Colon (tissue), 2 donors: ENCODE results near the gene PDZD2.
"Not testable (repeated sequence)": the region's sequence is repeated elsewhere in the genome, so short reads cannot be mapped to it uniquely, and the experiment has no call there.

ENCODE experiments used
- FAIRE-seq: peaks from 2 replicates; lab custom pipeline; 2012; peaks lifted over from hg19 to GRCh38; lab: Jason Lieb, UNC
- donor health status: control.
- donor health status: control.

PDZD2 gene

DNA sequence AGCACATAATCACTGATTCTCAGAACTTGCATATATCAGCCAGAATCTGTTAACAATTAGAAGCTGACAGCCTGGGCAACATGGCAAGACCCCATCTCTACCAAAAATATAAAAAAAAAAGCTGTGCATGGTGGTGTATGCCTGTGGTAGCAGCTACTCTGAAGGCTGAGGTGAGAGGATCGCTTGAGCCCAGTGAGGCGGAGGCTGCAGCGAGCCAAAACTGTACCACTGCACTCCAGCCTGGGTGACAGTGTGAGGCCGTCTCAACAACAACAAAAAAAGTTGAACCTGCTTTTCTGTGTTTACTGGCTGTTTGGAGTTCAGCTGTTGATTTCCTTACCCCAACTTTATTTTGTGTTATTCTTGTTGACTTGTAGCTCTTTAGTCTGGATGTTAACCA, 468.4 kb downstream of the PDZD2 start:
- FAIRE-seq: no peak

DNA sequence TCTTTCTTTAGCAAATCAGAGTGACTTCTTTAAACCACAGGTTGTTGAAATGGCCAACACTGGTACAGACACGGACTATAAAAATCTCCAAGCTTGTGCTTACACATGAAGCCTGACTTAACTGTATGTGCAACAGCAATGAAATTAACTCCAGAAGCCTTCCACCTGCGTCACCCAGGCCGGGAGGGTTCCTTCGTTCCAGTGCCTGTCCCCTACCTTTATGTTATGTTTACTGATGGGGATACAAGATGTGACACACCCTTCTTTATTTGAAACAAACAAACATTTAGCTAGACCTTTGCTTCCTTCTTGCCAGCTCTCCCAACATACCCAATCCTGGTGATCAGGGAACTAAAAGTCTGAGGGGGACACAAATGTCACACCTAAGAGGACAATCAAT, 469.2 kb downstream of the PDZD2 start:
- no peak for FAIRE-seq

GRCh38 chr5:32109236-32109635, 470.3 kb downstream of the PDZD2 start:
- no peak for FAIRE-seq

DNA sequence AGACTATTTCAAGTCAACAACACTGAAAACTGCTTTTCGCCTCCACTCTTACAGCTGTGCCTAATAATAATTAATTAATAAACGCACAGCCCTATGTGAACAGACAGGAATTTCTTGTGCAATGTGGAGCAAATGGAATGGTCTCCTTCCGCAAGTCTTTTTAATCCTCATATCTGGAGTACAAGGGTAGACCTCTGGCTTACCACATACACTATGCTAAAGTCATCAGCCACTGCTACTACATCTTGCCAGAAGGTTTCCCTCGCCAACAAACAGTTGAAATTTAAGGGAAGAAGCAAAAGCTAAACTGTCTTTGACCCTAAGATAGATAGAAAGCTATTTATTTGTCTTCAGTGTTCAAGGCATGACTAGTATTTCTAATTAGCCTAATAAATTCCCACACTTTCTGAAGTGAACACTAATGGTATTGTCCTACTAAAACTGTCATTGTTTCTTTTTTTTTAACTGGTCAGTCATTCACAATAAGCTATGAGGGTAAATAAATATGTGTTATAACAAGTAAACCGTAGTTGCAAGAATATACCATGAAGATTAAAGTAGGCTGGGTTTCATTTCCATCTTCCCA, 471.3 kb downstream of the PDZD2 start:
- no peak for FAIRE-seq

DNA sequence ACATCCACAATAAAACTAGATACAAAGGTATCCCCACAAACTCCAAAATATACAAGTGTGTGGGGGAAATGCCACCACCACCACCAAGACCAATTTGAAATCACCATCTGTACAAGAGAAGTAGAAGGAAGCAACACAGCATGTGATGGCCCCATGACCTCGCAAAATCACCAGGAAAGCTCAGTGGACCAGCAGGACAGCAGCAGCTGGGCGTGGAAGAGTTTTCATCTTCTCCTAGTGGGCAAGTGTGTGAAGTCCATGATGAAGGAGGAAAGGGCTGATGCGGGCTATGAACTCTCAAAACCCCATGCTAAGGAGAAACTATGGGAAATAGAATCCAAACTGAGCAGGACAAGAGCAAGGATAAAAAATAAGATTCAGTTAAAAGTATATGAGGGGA, 477.1 kb downstream of the PDZD2 start:
- FAIRE-seq: no peak

DNA sequence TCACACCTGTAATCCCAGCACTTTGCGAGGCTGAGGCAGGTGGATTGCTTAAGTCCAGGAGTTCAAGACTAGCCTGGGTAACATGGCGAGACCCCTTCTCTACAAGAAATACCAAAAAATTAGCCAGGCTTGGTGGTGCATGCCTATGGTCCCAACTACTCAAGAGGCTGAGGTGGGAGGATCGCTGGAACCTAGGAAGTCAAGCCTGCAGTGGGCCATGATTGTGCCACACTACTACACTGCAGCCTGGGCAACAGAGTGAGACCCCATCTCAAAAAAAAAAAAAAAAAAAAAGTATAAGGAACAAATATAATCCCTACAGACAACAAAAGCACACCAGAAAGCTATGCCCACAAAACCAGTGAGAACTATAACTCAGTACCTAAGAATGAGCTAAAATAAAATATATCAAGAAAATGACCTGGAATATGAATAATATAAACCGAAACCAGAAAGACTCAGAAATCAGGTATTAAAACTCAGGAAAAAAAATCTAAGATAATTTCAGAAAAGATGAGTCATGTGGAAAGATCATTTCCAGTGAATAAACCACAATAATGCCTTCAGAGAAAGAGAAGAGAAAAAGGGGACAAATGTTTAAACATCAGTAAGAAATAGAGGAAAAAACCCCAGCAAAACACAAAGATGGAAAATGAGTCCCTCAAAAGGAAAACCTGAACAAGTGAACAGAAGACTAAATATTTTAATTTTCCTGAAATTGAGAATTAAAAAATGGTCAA, 477.8 kb downstream of the PDZD2 start:
- FAIRE-seq: no peak

GRCh38 chr5:32118922-32119321, 480.0 kb downstream of the PDZD2 start:
- FAIRE-seq: not testable (repeated sequence)

GRCh38 chr5:32123058-32123805, 484.3 kb downstream of the PDZD2 start:
- no peak for FAIRE-seq

GRCh38 chr5:32123889-32124676, 485.2 kb downstream of the PDZD2 start:
- FAIRE-seq: no peak

GRCh38 chr5:32126691-32127090, 487.8 kb downstream of the PDZD2 start:
- no peak for FAIRE-seq

DNA sequence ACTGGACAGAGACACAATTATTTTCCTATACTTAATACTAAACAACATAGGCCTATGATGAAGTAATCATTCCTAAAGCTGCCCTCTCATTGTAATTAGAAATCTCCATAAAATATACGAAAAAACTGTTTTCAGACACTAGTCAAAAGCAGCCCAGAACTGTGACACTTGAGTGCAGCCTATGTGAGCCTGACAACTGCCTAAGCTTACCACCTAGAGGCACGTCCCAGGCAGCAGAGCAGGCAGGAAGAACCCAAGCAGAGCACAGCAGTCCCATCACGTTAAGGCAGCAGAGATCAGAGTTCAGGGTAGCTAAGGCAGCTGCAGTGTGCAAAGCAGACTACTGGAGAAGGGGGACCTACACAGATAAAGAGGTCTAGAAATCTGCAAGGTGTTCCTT, 488.8 kb downstream of the PDZD2 start:
- no peak for FAIRE-seq

DNA sequence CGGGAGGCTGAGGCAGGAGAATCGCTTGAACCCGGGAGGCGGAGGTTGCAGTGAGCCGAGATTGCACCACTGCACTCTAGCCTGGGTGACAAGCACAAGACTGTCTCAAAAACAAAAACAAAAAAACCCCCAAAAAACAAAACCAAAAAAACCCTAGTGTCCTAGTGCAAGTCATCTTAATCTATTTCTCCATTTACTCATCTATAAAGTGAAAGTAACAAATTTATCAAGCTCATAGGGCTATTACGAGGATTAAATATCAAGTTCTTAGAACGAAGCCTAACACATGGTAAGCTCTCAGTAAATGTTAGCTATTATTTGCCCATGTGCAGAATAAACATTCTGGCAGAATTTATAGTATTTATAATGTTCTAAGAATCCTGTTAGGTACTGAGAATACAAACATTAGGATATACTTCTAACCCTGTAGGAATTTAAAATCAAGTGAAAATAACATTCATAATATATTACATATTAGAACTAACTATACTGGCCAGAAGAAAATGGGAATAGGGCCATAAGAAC, 490.2 kb downstream of the PDZD2 start:
- no peak for FAIRE-seq

DNA sequence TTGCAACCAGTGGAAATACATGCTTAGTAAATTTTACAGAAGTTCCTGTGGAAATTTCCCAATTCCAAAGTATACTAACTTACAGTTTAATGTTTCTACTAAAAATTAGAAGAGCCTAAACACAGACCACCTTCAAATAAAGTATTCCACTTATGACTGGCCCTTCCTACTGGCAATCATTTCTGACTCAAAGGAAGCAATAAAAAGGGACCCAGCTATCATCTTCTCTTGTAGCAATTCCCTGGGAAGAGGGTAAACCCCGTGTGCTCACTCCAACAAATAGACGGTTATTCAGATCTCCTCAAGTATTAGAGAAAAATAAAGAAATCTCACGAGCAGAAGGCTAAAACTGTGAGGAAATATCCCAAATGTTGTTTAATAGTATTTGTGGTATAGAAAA, 491.9 kb downstream of the PDZD2 start:
- FAIRE-seq: no peak

DNA sequence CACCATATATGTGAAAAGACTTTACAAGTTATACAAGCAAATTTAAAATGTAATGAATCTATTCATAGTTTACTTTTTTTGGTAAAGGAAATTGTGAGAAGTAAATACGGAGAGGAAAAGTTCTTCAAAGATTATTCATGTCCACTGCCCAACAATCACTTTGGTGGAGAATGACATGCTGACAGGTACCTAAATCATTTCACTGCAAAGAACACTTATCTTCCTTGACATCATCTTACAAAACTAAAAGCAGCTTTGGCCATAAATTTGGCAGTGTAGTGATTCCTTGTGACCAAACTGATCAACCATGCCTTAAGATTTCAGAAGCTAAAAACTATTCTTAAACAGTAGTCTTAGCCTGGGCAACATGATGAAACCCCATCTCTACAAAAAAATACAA, 492.7 kb downstream of the PDZD2 start:
- FAIRE-seq: no peak

GRCh38 chr5:32132757-32133156, 493.8 kb downstream of the PDZD2 start:
- no peak for FAIRE-seq

DNA sequence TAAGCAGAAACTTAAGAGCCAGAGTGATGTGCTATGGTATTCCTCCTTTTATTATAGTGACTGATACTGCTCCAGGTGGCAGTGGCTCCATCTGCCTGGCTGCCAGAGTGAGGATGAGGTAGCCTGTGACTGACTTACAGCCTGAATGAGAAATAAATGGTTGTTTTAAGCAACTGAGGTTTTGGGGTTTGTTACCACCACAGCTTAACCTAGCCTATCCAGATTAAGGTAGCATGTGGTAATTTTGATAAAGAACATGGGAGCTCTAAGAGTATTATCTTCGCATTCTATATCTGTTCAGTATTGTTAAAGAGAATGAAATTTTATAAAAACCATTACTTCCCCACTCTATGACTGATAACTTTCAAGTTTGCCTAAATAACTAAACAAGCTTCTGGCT, 496.2 kb downstream of the PDZD2 start:
- no peak for FAIRE-seq

DNA sequence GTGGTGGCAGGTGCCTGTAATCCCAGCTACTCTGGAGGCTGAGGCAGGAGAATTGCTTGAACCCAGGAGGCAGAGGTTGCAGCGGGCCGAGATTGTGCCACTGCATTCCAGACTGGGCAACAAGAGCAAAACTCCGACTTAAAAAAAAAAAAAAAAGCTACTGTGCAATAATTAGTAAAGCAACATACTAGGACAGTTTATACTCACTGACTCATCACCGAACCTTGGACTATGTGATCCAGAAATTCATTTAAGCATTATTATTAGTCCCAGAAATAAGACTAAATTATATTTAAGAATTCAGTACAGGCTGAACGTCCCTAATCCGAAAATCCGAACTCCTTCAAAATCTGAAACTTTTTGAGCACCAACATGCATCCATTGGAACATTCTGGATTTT, 497.4 kb downstream of the PDZD2 start:
- no peak for FAIRE-seq

DNA sequence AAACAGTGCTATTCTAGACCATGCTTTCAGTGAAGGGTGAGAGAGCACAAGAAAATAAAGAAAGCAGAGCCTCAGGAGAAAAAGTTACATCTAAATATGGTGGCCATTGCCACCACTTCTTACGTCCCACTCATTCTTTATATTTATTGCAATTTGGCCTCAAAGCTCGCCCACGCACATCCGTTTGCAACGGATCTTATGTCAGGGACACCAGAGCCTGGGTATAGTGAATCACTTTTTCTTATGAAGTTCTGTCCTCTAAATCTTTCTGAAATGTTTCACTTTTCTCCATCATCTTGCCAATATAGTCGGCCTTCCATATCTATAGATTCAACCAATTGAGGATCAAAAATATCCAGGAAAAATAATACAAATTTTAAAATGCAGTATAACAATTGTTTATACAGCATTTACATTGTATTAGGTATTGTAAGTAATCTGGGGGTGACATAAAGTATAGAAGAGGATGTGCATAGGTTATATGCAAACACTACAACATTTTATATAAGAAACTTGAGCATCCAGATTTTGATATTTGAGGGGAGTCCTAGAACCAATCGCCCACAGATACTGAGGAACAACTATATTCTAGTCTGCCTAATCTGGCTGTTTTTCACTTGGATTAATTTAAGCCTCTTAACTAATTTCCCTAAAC, 500.0 kb downstream of the PDZD2 start:
- no peak for FAIRE-seq

DNA sequence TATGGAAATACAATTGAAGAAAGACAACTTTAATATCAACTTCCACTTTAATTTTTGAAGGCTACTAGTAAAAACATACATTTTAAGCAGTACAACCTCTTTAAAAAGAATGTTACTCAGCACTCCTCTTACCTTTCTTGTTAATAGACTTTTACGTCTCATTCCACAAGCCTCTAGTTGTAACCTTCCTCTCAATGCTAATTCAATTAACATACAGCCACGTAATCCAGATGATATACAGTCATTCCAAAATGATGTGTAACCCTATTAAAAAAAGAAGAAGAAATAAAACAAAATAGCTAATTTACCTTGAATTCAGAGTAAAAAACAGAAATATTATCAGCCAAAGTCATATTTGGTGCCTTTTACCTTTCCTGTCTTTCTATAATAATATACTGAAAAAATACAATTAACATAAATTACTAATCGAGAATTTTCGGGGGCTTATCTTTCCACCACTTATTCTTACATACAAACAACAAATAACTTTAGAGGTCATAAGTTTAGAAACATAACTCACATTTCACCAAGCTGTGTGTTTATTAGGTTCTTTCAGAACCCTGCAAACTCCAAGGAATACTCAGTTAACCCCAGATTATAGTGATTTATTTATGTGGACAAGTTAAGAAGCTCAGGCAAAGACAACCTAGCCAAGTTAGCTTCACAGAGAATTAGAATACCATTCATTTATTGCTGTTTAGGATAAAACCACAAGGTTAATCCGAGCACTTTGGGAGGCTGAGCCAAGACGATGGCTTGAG, 504.9 kb downstream of the PDZD2 start:
- no peak for FAIRE-seq

- FAIRE-seq: no peak
Observed at GRCh38 chr5:32144378-32145207, 505.7 kb downstream of the PDZD2 start.
